Spleen (tissue), 11 donors: ENCODE data around the gene ECI1. TPM values are rescaled to one million over a fixed set of nuclear protein-coding genes. Genes with fewer than 3 reads are reported as not detected.

Source experiments
- DNase-seq: peaks from one replicate; pipeline ENCODE4 v3.0.0-alpha.2; 2020
- H3K27ac ChIP-seq, 8 donors: fragments of 200-600 bp; sonication (generic) in 7 of 8; 1 replicate in 4 of 8; 2 replicates in 4 of 8; pipeline versions ENCODE4 v1.5.0 to v1.8.0; 2016 to 2021; ENCODE audit warnings: inconsistent platforms in 4 of 8, mild to moderate bottlenecking in 4 of 8, moderate library complexity in 1 of 8
- H3K27me3 ChIP-seq, 7 donors: fragments of 200-600 bp; sonication (generic) in 6 of 7; replicated peaks in 1 of 7; 1 replicate in 4 of 7; 2 replicates in 3 of 7; pipeline versions ENCODE4 v1.5.0 to v1.8.0; 2016 to 2021; ENCODE audit warnings: inconsistent platforms in 3 of 7, mild to moderate bottlenecking in 1 of 7
- H3K36me3 ChIP-seq, 6 donors: fragments of 200-600 bp; sonication (generic) in 5 of 6; 1 replicate in 4 of 6; 2 replicates in 2 of 6; pipeline versions ENCODE4 v1.5.0 to v1.8.0; 2016 to 2021; ENCODE audit warnings: inconsistent platforms in 2 of 6
- H3K4me1 ChIP-seq, 6 donors: fragments of 200-600 bp; sonication (generic) in 5 of 6; 1 replicate in 3 of 6; 2 replicates in 3 of 6; pipeline versions ENCODE4 v1.5.0 to v1.8.0; 2016 to 2021; ENCODE audit warnings: inconsistent platforms in 3 of 6
- H3K4me3 ChIP-seq, 8 donors: fragments of 200-600 bp; sonication (generic) in 7 of 8; 1 replicate in 4 of 8; 2 replicates in 4 of 8; pipeline versions ENCODE4 v1.5.0 to v1.8.0; 2016 to 2021; ENCODE audit warnings: inconsistent platforms in 4 of 8, mild to moderate bottlenecking in 4 of 8, moderate library complexity in 2 of 8
- H3K9me3 ChIP-seq, 8 donors: fragments of 200-600 bp; sonication (generic) in 7 of 8; 1 replicate in 4 of 8; 2 replicates in 4 of 8; pipeline versions ENCODE4 v1.5.0 to v1.8.0; 2016 to 2021; ENCODE audit warnings: inconsistent platforms in 4 of 8
- CTCF ChIP-seq, 11 experiments: fragments of 200-600 bp in 7 of 11; fragments of 450-650 bp in 4 of 11; sonication (generic) in 4 of 11; IDR thresholded peaks in 8 of 11; conservative IDR thresholded peaks in 3 of 11; 1 replicate in 7 of 11; 2 replicates in 4 of 11; pipeline versions ENCODE4 v1.4.0 to v1.8.0; 2016 to 2021; ENCODE audit warnings: antibody characterized with exemption in 11 of 11, inconsistent platforms in 4 of 11, mild to moderate bottlenecking in 1 of 11
- POLR2A ChIP-seq, 3 donors: fragments of 450-650 bp; IDR thresholded peaks; one replicate each; pipeline ENCODE4 v1.5.1; 2017; ENCODE audit warnings: antibody characterized with exemption in 3 of 3, mild to moderate bottlenecking in 1 of 3
- POLR2AphosphoS5 ChIP-seq, 3 donors: sonication (generic); formaldehyde crosslinking; IDR thresholded peaks; one replicate each; pipeline ENCODE4 v1.5.1; 2017; ENCODE audit warnings: antibody characterized with exemption in 3 of 3
- WGBS, 5 donors: extraction: QIAGEN DNeasy Blood & Tissue Kit in 3 of 5; methylation state at CpG; one replicate each; pipeline versions ENCODE4 v1.1.5 to v1.1.7; 2013 to 2018; 5-methylcytosine and 5-hydroxymethylcytosine counted together
- intact Hi-C: fragments of 100-400 bp; cut with DNase I; formaldehyde crosslinking; loops from one replicate; pipeline ENCODE4 v1.15.0; 2023; ENCODE audit warnings: low total_unique reads
- polyA plus RNA-seq, 3 donors: library from polyadenylated mRNA; stranded (reverse); fragments of 200-250 nt; gene quantifications; one replicate each; pipeline ENCODE4 v1.2.1, GENCODE V29; 2013
- total RNA-seq, 7 donors: library from RNA; depleted of rRNA in 3 of 7; stranded (reverse); fragments of >200 nt in 3 of 7; fragmentation: NEBNext Ultra II Directional in 4 of 7; extraction: Animal tissue kit (Norgen Biotek cat#: 25700) in 4 of 7; gene quantifications; one replicate each; pipeline versions ENCODE4 v1.1.0 to v1.2.1, GENCODE V29; 2016 to 2021
- donor health status: healthy with polysubstance abuse.
- donor health status: DM: no; HTN: no; CAD: no; lungs with moderate emphysema.
- donor health status: DM: no; HTN: no; CAD: no.
- donor health status: Bipolar disorder and iron deficiency.
- donor health status: healthy.
- donor health status: DM: no; HTN: no; CAD: no.
- donor health status: DM: yes; HTN: yes; CAD: no.

Gene ECI1
- total and polyA plus RNA-seq, 10 donors = 20.6 to 54.8 (median 34.0) TPM

GRCh38 chr16:2223221-2223941, 28.0 kb downstream of the ECI1 start, which contains the start of gene E4F1:
Gene E4F1 (plus strand): TSS chr16:2223591. CDS start chr16:2223614, 23 bp downstream.
- Histone ChIP-seq H3K27me3 (no peaks in the 10 kb centered on the region), H3K4me1 (peaks cover 13 to 45% (median 36%) of the 10 kb centered on the region in 6 donors), H3K36me3 (peaks cover 0 to 26% (median 8%) of the 10 kb centered on the region in 6 donors), H3K9me3 (no peaks in the 10 kb centered on the region), H3K27ac (peak within 1 kb of the TSS; percentile 78 to 96 (median 91)), H3K4me3 (peak within 1 kb of the TSS; percentile 68 to 99 (median 92))
- 0 to 1% (median 0%) methylated on average over 54 to 82 of the region's 82 CpGs for WGBS, 5 donors
- intact Hi-C loops = no loop called here
- peak; percentile 100 for DNase-seq
- TF ChIP-seq POLR2AphosphoS5 (IDR thresholded peaks at IDR 0.05) (peak; percentile 97 to 99 (median 99)), POLR2A (IDR thresholded peaks at IDR 0.05) (peak; percentile 57 to 86 (median 62)), CTCF (IDR thresholded peaks at IDR 0.05 in 8 of 11, conservative IDR thresholded peaks at IDR 0.05 in 3 of 11) (peak in 8 of 11 experiments; percentile 21 to 64 (median 42))

GRCh38 chr16:2216330-2216729, 35.1 kb downstream of the ECI1 start:
- H3K9me3 ChIP-seq = no peaks in the 10 kb centered on the region
- intact Hi-C loops = no loop called here
- H3K36me3 ChIP-seq = peaks cover 0 to 11% (median 0%) of the 10 kb centered on the region in 6 donors
- no peak overlapping the region for H3K4me3 ChIP-seq
- peak overlapping the region in 1 of 8 donors; percentile 96 for H3K27ac ChIP-seq
- H3K27me3 ChIP-seq = no peaks in the 10 kb centered on the region
- TF ChIP-seq POLR2A (IDR thresholded peaks at IDR 0.05) (no peak), POLR2AphosphoS5 (IDR thresholded peaks at IDR 0.05) (no peak), CTCF (IDR thresholded peaks at IDR 0.05 in 8 of 11, conservative IDR thresholded peaks at IDR 0.05 in 3 of 11) (no peak)
- WGBS, 5 donors = 93 to 98% (median 97%) methylated on average over 4 of the region's 4 CpGs
- peaks cover 18 to 44% (median 31%) of the 10 kb centered on the region in 6 donors for H3K4me1 ChIP-seq
- DNase-seq = no peak

GRCh38 chr16:2214719-2214968, 36.7 kb downstream of the ECI1 start, which contains the start of gene PGP:
Gene PGP (minus strand): TSS chr16:2214840. CDS start chr16:2214777, 63 bp downstream.
- Histone ChIP-seq H3K4me1 (peaks cover 18 to 53% (median 31%) of the 10 kb centered on the region in 6 donors), H3K36me3 (peaks cover 0 to 21% (median 4%) of the 10 kb centered on the region in 6 donors), H3K27me3 (no peaks in the 10 kb centered on the region), H3K4me3 (peak within 1 kb of the TSS; percentile 71 to 98 (median 89)), H3K9me3 (no peaks in the 10 kb centered on the region), H3K27ac (peak within 1 kb of the TSS; percentile 70 to 98 (median 91))
- TF ChIP-seq CTCF (IDR thresholded peaks at IDR 0.05 in 8 of 11, conservative IDR thresholded peaks at IDR 0.05 in 3 of 11) = no peak
- no peak for TF ChIP-seq POLR2AphosphoS5 (IDR thresholded peaks at IDR 0.05)
- TF ChIP-seq POLR2A (IDR thresholded peaks at IDR 0.05) = no peak
- 0 to 1% (median 0%) methylated on average over 1 to 48 of the region's 48 CpGs for WGBS, 5 donors
- no peak for DNase-seq
- intact Hi-C loops = no loop called here
